ENCODE data around the gene LSM14B.
"Not testable (repeated sequence)": the region's sequence is repeated elsewhere in the genome, so short reads cannot be mapped to it uniquely, and the experiment has no call there.

The LSM14B gene

DNA sequence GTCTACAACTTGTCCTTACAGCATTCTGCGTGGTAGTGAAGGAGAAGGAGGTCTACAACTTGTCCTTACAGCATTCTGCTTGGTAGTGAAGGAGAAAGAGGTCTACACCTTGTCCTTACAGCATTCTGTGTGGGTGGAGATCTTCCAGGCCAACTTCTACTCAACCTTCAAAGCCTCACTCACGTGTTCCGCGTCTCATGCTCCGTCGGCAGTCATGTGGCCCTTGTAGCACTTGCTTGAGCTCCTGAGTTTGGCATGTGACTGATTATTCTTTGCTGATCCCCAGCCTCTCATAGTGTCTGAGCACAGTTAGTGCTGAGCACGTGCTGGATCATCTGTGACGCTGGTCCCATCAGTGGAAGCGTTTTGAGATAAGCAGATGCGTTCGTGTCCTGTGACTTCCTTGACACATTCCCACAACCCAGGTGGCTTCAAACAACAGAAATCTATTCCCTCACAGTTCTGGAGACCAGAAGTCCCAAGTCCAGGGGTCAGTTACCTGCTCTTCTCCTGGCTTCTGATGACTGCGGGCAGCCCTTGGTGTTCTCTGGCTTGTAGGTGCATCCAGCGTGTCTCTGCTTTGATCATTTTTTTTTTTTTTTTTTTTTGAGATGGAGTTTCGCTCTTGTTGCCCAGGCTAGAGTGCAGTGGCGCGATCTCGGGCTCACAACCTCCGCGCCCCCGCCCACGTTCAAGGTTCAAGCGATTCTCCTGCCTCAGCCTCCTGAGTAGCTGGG is 23.9 kb downstream of the LSM14B start:
- no peak for DNase-seq (ENCODE audit: low read depth in 3 of 3, low spot score in 1 of 3)

DNA sequence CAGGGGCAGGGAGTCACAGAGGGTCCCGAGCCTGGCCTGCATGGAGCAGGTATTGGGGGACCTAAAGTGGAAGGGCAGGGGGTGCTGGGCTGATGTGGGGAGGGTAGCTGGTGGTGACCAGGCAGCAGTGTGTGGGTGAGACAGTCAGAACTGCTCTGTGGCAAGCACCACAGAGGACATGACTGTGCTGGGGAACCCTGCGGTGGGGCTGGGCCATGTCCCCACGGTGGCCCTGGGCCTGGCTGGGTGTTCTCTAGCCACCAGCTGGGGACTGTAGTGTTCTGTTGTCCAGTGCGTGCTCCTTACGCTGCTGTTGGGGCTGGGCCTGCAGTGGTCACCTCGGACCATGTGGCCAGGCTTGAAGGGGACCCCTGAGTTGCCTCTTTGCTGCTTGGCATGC is 24.9 kb downstream of the LSM14B start:
- no peak for DNase-seq (ENCODE audit: low read depth in 3 of 3, low spot score in 1 of 3)

DNA sequence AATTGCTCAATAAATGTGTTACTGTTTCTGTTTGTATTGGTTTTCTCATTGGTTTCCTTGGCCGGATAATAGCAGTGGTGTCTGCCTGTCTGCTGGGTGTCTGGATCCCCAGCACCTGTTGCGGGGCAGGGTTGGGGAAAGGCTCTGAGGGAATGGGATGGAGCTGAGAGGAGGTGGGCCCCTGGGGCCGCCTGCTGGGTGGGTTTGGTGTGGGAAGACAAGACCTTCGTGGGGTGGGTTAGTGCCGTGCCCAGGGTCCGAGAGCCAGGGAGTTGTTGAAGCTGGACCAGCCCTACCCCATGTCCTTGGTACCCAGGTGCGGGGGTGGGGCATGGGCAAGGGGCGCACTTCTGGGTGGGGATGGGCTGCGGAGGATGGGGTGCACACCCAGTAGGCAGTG is 25.3 kb downstream of the LSM14B start:
- DNase-seq (ENCODE audit: low read depth in 3 of 3, low spot score in 1 of 3), result no peak

DNA sequence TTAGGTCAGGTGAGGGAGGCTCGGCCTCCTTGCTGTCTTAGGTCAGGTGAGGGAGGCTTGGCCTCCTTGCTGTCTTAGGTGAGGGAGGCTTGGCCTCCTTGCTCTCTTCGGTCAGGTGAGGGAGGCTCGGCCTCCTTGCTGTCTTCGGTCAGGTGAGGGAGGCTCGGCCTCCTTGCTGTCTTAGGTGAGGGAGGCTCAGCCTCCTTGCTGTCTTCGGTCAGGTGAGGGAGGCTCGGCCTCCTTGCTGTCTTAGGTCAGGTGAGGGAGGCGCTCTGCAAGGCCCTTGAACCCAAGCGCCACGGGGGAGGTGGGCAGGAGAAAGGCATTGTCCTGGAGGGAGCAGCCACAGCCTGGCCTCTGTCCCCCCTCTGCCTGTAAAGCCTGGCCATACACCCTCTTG is 26.1 kb downstream of the LSM14B start:
- DNase-seq (ENCODE audit: low read depth in 3 of 3, low spot score in 1 of 3), result not testable (repeated sequence)

DNA sequence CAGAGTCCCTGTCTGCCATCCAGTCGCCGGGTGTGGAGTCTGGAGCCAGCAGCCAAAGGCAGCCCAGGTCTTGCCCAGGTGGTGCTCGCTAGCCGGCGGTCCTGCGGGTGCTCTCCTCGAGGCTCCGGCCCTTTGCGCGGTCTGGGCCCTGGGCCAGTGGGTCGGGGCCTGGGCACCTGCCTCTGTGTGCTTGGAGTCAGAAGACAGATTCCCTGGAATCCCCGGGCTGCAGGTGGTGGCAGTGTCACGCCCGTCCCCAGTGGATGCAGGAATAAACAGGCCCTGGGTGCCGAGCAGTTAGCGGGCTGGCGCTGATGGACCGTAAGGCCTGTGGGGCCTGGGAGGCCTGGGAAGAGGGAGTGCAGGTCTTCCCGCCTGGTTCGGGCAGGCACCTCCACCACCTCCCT is 26.6 kb downstream of the LSM14B start:
- no peak for DNase-seq (ENCODE audit: low read depth in 3 of 3, low spot score in 1 of 3)

DNA sequence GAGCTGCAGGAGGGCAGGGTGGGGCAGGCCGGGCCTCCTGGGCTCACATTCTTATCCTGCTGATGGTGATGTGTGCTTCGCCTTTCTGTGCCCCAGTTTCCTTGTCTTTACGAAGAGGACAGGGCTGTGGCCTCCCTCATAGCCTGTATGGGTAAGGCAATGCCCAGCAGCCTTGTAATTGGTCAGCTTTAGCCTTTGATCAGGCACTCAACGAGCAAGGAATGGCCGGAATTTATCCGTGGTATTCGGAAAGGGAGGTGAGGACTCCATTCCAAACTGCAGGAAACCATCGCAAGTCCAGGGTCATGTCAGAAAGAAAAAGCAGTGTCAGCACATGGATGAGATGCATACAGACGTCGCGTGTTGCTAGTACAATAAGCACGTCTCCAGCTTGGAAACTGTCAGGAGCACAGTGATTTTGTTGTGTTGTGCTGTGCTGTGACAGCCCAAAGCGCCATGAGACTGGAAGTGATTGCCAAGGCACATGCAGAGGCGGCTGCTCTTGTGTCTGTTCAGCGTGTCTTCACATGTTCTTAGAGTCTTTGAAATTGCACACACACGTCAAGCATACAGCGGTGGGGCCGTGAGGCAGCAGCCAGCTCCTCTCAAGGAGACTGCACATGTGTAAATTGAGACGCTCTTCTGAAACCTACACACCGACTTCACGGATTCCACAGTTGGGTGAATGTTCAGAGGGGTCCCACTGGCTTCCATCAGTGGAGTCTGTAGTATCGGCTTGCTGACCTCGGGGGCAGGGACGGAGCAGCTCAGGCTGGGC is 27.4 kb downstream of the LSM14B start:
- no peak for DNase-seq (ENCODE audit: low read depth in 3 of 3, low spot score in 1 of 3)

DNA sequence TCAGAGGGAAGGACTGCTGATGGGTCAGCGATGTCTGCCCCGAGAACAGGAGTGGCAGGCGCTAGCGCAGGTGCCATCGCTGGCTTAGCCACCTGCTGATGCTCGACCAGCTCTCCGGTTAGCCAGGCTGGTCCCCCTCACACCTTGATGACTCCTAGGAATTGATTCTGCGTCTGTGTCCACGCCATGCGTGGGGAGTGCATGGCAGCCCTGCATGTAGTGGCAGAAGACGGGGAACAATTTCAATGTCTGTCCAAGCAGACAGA is 28.0 kb downstream of the LSM14B start:
- DNase-seq (ENCODE audit: low read depth in 3 of 3, low spot score in 1 of 3), result no peak

DNA sequence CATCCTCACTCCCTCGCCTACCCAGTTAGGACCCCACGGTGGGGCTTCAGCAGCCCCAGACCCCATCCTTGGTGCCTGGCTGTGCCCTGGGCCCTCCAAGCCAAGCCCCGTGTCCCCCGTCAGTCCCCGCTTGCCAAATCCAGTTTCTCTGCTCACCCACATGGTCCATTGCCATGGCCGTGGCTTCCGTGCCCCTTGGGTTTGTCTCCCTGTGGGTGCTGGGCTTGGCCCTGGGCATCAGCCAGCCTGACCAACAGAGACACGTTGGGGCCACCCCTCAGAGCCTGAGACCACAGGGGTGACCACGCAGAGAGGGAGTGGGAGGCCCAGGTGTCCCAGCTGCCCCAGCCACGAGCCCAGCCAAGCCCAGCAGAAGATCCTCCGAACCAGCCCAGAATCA is 28.9 kb downstream of the LSM14B start:
- DNase-seq (ENCODE audit: low read depth in 3 of 3, low spot score in 1 of 3), result no peak

DNA sequence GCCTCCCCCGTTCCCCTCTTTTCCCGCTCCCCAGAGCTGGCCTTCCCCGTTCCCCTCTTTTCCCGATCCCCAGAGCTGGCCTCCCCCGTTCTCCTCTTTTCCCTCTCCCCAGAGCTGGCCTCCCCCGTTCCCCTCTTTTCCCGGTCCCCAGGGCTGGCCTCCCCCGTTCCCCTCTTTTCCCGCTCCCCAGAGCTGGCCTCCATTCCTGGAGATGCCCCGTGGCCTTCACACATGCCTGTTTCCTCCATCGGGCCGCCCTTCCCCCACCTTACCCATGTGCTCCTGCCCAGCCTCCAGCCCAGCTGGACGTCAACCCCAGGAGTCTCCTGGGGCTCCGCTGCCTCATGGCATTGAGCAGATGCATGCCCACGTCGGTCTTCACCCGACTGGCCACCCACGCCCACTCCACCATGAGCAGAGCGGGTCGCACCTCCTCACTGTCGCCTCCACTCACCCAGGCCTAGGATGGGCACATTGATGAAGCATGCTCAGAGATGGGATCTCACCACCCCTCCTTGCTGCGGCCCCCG is 29.6 kb downstream of the LSM14B start:
- DNase-seq (ENCODE audit: low read depth in 3 of 3, low spot score in 1 of 3), result no peak

DNA sequence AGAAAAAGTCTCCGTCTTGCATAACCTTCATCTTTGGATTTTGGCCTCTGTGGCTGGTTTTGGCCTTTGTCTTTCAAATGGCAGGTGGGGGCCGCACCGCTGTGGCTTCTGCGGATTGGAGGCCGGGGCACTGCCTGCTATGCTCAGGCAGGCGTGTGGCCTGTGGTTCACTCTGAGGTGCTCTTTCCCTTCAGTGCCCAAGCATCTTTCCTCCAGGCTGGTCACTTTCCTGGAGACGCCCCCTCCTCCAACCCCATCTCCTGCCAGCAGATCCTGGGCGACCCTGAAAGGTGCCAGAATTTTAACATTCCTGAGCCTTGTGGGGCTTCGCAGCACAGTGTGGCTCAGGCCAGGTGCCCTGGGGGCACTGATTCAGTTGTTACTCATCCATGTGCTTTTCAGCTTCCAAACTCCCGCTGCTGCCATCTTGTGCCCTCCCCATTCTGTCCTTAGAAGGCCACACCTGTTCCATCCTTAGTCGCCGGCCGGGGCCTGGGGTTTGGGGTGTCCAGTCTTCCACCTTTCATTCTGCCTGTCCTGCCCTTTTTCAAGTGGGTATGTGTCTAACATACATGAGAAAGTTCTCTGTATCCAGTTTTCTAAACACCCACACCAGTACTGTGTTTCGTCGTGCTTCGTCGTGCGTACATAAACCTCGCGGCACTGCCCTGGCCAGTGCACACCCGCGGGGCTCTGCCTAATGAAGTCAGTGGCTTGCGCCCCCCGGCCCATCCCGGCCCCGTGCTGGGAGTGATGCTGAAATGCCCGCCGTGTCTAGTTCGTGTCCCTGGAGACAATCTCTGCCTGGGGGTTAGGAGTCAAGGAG is 33.4 kb downstream of the LSM14B start:
- DNase-seq (ENCODE audit: low read depth in 3 of 3, low spot score in 1 of 3), result no peak

DNA sequence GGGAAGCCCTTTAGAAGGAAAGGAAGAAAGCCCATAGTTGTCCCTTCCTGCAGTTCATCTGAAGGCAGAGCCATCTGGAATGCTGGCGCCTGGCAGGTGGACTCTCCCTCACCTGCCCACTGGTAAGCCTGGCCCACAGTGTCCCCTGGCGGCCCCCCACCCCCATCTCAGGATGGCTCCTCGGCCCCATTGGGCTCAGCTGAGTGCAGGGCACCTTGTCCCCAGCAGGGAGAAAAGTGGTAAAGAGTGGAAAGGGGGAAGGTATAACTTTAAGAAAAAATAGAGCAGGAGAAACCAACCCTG is 33.9 kb downstream of the LSM14B start:
- DNase-seq (ENCODE audit: low read depth in 3 of 3, low spot score in 1 of 3), result no peak

DNA sequence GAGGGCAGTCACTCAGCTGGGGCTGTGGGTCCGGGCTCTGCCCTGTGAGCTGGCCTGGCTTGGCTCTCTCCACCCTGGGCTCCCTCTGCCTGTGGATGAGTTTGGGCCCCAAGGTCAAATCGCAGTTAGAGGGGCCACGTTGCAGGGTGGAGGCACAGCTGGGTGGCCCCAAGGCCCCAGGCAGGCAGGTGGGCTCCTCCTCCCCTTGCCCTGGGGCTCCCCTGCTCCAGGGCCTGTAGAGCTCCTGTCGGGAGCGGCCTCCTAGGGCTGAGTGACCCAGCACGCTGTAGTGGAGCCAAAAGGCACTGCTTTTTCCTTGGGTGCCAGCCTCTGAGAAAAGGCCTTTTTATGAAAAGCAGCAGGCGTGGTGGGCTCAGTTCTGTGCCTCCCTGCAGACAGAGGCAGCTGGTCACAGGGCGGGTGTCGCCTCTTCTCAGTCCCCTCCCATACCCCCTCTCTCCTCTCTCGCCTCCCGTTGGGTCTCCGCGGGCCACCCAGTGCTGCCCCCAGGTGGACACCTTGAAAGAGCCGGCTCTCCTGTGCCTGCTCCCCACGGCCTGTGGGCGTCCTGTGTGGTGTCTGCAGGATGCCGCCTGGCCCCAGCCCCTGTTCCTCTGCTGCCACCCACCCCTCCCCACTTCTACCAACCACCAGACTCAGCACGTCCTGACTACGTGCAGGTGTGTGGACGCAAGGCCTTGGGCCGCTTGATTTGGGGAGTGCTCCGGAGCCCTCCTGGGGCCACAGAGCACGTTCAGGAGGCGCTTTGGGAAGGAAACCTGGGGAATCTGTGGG is 34.5 kb downstream of the LSM14B start:
- peak; percentile 30 to 61 (median 43) for DNase-seq (ENCODE audit: low read depth in 3 of 3, low spot score in 1 of 3)

DNA sequence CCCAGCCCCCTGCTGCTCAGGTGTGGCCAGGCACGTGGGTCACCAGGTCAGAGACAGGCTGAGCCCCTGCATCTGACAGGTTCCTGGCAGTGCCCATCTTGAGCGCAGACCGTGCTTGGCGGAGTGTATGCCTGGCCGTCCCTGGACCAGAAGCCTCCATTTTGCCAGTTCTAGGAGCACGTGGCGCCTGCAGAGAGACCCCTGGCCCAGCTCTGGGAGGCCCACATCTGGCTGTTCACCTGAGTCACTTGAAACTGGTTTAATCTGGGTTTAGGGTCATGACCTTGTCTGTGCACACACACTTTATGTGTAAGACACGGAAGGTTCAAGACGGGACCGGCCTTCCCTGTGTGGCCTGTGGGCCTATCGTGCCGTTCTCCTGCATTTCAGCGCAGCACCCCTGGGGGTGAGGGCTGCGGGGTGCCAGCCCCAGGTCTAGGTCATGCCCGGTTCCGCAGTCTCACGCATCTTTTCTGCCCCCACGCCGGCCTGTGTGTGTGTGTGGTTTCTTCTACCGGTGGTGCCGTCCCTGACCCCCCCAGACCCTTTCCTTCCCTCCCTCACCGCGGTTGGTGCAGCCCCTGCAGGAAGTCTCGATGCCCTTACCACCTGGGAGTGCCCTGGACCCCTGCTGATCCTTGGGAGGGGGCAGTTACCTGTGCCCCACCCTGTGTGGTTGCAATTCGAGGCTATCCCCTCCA is 35.3 kb downstream of the LSM14B start:
- no peak for DNase-seq (ENCODE audit: low read depth in 3 of 3, low spot score in 1 of 3)

DNA sequence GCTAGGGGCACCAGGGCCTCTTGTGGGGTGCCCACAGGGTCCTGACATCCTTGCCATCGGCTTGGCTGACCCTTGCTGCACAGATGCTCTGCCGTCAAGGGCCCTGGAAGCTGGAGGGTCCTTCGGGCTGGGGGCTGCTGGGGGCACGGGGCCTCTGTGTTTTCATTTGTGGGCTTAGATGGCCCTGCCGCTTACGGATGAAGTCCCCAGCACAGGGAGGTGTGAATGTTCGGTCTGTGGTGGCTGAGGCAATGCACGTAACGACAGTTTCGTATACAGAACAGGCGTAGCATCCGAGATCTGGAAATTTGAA is 35.8 kb downstream of the LSM14B start:
- no peak for DNase-seq (ENCODE audit: low read depth in 3 of 3, low spot score in 1 of 3)

DNA sequence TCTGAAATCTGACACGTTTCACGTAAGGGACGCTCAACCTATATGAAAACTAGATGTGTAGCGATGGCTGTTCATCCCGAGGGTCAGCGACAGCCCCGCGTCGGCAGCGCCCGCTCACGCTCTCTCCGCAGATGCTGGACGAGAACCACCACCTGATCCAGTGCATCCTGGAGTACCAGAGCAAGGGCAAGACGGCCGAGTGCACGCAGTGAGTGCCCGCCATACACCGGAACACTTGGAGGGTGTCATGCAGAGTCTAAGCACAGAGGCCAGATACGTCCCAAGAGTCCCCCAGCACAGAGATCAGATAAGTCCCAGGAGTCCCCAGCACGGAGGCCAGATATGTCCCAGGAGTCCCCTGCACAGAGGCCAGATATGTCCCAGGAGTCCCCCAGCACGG is 36.3 kb downstream of the LSM14B start:
- no peak for DNase-seq (ENCODE audit: low read depth in 3 of 3, low spot score in 1 of 3)

DNA sequence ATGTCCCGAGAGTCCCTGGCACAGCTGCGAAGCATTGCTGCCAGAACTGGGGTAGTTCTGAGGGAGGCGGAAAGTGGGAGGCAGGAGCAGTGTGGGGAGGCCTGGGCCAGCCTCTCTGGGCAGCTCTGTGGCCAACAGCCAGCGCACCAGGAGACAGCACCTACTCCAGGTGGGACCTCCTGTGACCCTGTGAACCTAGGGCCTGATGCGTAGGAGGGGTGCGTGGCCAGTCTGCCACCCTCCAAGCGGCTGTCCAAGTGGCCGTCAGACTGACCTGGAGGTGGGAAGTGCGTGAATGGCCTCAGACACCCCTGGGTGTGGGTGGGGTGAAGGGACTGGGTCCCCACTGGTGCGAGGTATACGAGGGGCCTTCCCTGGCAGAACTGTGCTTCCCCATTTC is 36.8 kb downstream of the LSM14B start:
- DNase-seq (ENCODE audit: low read depth in 3 of 3, low spot score in 1 of 3), result no peak

DNA sequence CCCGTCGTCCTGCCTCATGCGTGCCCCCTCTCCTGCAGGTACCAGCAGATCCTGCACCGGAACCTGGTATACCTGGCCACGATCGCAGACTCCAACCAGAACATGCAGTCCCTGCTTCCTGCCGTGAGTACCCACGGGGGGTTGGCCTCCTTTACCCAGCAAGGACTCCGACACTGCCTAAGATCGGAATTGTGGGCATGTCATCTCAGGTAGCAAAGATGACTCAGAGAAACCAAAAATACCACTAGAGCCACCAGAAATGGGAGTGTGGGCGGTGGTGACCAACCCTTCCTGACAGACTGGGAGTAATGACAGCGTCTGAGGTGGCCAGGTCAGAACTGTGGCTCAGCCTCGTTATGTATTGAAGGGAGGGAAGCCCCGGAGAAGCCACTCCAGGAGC is 37.6 kb downstream of the LSM14B start:
- no peak for DNase-seq (ENCODE audit: low read depth in 3 of 3, low spot score in 1 of 3)

DNA sequence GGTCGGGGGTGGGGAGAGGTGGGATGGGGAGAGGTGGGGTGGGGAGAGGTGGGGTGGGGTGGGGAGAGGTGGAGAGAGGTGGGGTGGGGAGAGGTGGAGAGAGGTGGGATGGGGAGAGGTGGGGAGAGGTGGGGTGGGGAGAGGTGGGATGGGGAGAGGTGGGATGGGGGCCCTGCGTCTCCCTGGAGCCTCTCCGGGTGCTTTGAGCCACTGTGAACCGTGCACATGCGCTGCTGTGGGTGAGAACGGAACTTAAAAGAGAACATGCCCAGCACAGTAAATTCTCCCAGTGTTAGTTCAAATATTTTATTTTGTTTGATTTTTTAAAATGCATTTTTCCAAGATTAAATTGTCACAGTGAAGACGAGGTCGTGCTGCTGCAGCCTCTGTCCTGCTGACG is 38.0 kb downstream of the LSM14B start:
- no peak for DNase-seq (ENCODE audit: low read depth in 3 of 3, low spot score in 1 of 3)

DNA sequence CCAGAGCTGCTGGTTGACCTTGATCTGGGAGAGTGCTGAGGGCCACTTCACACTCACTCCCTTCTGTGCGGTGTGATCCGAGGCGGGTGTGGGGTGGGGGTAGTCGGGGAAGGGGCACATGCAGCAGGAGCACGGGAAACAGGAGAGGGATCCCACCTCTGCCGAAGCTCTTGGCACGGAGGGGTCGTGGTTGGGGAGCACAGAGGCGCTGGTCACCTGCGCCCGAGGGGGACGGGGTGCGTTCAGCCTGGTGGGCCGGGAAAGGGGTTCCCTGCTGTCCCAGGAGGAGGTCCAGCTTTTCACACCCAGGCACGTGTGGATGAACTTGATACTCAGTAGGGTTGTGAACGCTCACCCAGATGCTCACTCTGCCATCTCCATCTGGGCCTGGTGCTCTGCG is 38.6 kb downstream of the LSM14B start:
- DNase-seq (ENCODE audit: low read depth in 3 of 3, low spot score in 1 of 3), result no peak

DNA sequence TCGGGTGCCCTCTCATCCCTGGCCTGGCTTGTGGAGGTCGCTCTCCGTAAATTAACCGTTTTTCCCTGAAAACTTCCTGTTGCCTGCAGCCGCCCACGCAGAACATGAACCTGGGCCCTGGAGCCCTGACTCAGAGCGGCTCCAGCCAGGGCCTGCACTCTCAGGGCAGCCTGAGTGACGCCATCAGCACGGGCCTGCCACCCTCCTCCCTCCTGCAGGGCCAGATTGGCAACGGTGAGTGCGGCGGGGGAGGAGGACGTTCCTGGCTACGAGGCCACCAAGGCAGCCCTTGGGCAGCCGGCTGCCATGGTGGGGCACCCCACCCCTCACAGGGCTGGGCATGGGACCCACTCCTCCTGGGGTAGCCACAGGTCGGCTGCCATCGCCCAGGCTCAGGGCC is 39.1 kb downstream of the LSM14B start:
- no peak for DNase-seq (ENCODE audit: low read depth in 3 of 3, low spot score in 1 of 3)
